Dedifferentiated amniotic fluid mesenchymal stem cell (primary cell): Measurements from ENCODE around the gene ATP2A2.
"Not testable (repeated sequence)": the region's sequence is repeated elsewhere in the genome, so short reads cannot be mapped to it uniquely, and the experiment has no call there.

ENCODE experiments used
- DNase-seq: peaks from one replicate; pipeline ENCODE4 v3.0.0-alpha.2; 2016; ENCODE audit errors: extremely low spot score

ATP2A2 gene

GRCh38 chr12:110280779-110281548 lies at the start of gene ATP2A2:
Gene ATP2A2, plus strand, starts transcription at chr12:110281247. Its CDS starts 543 bp downstream, at chr12:110281790.
- DNase-seq: peak; percentile 71

DNA sequence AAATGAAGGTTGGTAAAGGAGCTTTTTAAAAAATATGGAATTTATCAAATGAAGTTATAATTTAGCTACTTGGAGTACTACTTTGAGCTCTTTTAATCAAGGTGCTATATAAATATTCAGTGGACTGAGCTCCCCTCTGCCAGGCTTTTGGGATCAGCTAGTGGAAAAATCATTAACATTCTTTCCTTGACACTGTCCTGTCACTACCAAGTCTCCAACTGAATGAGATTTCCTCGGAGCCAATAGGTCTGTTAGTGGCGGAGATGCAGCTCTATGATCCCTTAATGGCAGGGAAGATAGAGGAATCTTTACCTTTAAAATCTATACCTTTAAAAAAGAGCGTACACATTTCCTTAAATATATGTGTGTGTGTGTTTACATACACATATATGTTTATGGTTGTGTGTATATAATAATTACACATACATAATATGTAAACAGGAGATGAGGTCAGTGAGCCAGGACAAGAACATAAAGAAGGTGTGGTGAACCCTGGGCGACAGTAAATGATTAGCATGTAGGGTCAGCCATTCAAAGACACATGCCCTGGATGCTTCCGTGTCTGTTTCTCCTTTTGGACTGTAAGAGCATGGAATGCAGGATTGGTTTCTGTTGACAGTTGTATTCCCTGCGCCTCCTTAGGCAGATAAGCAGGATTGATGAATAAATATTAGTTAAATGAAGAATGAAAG lies 47.7 kb upstream of the ATP2A2 start:
- no peak for DNase-seq

- DNase-seq: no peak
Measured at GRCh38 chr12:110234331-110234751, 46.7 kb upstream of the ATP2A2 start.

DNA sequence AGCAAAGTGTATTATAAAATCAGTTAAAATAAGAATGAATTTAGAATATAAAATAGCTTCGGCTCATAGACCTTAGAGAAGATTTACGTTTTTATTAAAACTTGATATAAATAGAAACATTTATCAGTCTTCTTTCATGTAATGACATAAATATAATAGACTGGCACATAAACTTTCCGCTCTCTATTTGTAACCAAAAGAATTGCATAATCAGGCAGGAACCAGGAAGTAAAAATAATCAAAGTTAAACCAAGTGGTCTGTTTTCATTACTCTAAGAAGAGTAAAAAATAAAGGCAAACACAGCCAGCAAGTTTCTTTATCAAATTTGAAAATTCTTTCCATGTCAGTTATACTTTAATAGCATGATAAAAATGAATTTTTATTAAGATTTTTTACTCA lies 46.3 kb upstream of the ATP2A2 start:
- no peak for DNase-seq

DNA sequence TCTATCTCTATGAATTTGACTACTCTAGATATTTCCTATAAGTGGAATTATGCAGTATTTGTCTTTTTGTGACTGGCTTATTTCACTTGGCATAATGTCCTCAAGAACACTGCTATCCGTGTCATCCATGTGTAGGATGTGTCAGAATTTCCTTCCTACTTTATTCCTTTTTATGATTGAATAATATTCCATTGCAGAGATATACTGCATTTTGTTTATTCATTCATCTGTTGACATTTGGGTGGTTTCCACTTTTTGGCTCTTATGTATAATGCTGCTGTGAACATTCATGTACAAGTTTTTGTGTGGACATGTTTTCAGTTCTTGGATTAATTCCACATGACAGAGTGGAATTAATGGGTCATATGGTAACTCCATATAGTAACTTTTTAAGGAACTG lies 45.7 kb upstream of the ATP2A2 start:
- no peak for DNase-seq

DNA sequence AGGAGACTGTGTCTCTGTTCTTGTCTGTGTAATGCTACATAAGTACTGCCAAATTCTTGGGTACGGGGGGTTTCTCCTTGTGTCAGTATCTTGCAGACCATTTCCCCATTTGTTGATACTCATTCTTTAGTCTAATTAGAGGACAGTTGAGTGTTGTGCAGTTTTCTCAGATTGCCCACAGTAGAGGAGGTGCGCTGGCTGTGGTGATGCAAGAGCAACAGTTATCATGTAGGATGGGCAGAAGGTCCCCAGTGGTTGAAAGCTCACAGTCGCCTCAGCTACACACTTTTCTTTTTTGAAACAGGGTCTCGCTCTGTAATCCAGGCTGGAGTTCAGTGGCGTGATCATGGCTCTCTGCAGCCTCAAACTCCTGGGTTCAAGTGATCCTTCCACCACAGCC lies 37.8 kb upstream of the ATP2A2 start:
- DNase-seq: no peak

GRCh38 chr12:110244372-110244771 lies 36.7 kb upstream of the ATP2A2 start:
- DNase-seq: no peak

DNA sequence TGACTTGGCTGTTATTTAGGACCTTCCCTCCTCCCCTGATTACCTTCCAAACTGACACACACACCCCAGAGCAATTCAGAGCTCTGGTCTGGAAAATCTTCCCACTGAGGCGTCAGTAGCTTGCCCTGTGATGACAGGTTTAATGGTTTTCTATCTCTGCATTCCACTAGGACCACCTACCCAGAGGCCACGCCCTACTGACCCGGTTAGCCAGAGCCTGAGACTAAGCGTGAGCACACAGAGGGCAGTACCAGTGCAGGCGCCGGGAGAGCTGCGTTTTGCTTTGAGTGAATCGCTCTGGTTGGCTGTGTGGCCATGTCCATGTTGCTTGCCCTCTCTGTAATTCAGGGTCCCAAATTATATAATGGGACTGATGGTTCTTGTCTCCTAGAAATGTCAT lies 36.2 kb upstream of the ATP2A2 start:
- DNase-seq: no peak

DNA sequence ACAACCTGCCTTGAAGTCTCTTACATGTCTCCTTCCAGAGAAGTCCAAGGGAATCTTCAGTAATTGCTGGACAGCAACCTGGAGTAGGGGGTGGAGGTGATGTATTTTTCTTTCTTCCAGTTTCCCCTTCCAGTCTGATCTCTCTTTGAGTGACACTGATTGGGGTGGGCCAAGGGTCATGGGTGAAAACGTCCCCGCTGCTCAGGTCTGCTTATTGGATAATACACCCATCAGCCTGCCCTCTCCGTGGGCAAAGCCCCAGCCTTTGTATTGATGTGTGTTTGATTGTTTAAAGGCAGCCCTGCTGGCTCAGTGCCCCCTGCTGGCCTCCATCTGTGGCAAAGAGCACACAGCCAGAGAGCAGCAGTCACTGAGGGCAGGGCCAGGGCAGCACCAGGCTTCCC lies 35.7 kb upstream of the ATP2A2 start:
- no peak for DNase-seq

DNA sequence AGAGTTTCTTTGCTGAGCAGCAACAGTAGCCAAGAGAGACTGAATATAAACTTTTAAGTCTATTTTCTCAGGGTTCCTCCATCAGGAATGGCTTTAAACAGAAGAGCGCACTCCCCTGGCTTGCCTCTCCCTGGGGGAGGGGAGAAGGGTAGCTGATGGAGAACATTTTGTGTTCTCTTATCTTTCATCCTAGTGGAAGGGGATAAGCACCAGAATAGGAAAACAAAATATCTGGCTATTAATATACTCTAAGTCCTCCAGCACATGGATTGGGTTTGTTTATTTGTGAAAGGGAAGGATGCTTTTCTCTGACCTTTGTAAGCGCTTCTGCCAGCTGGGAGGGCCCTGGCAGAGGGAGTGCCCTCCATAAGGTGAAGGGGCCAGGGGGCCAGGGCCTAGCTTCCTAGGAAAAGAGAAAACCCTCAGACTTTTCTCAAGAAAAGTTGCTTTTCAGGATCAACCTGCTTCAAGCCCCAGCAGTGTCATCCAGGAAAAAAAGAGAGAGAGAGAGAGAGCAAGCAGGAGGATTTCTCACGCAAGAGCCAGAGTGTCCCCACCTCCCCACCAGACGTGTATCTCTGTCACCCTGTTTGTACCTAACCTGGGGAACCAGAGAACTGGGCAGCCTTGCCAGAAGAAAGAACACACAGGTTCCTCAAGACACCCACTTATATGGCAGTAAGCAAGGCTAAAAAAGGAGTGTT lies 34.3 kb upstream of the ATP2A2 start:
- DNase-seq: no peak

DNA sequence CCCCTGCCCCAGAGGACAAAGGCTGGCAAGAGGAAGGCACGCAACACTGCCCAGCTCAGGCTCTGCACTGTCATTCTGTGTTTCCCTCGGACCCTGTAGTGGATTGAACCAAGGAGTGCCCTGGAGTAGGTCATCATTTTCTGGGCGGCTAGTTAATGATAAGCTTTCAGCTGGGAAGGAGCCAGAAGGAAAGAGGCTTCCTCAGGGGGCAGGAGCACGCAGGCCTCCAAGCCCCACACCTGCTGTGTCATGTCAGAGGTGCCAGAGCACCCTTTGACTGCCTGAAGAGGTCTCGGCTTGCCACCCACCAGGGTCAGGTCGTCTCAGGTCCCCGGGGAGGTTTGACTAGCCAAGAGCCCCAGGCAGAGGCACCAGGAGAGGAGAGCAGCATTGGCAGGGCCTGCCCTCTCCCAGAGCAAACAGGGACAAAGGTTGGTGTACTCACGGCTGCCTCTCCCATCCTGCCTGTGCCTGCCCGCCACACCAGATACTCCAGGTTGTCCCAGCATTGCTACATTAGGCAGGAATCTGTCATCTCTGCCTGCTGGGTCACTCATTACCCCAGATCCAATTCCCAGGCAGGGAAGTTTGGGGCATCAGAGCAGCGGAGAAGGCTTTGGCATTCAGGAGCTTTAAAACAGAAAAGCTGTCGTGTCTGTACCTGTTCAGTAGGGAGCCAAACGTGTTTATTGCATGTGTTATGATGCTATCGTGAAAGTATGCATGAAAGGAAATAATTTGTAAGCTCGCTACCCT lies 33.5 kb upstream of the ATP2A2 start:
- no peak for DNase-seq

GRCh38 chr12:110248096-110248447 lies 33.0 kb upstream of the ATP2A2 start:
- DNase-seq: no peak

- no peak for DNase-seq
Measured at GRCh38 chr12:110249105-110249504, 31.9 kb upstream of the ATP2A2 start.

DNA sequence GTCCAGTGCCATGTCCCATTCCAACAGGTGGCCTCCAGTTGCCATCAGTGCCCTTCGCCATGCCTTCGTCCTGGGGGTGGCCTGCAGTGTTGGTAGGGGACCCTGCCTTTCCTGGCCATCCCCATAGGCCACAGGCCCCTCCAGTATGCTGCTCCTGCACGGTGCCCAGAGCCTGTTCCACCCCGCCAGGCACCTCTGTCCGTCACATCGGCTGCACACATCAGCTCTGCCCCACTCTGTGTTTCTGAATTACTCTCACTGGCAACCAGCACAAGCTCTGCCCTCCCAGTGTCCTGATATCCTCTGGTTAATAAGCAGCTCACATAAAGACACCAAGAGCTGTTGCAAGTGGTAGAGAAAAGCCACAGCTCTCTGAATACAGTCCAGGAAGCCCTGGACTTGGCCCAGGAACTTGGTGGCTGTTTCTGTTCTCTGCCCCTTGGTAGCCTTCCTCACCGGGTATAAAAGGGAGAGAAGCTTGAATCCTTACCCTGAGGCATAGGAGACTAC lies 31.3 kb upstream of the ATP2A2 start:
- DNase-seq: no peak

- no peak for DNase-seq
Measured at GRCh38 chr12:110251381-110251780, 29.7 kb upstream of the ATP2A2 start.

DNA sequence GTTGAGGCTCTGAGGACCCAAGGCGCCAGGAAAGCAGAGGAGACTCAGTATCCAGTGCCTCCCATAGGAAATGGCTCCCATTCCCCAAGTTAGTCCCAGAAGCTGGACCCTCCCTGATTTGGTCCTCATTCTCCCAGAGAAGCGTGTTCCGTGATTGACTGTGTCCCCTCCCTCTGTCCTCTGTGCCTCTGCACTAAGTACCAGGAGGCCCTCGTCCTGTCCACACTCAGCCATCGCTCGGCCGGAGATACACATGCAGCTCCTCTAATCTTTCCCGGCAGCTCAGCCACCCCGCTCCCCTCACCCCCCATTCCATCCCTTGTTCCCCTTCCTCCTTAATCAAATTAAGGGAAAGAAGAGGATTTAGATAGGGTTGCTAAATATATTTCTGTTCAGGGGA lies 28.3 kb upstream of the ATP2A2 start:
- no peak for DNase-seq

DNA sequence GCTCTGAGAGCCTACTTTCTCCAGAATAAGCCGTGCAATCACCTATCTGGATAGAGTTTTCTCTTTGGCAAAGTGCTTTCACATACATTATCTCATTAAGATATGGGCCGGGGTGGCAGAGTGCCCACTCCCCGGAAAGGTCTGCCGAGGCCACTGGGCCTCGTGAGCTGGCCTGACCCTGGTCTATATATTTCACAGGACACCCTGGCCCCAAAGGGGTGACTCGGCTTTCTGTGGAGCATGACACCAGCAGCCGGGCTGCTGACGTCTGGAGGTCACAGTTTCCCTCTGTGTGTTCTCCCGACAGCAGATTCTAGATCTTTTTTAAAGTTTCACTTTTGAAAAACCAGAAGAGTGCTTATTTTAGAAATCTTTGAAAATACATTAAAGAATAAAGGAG lies 27.9 kb upstream of the ATP2A2 start:
- DNase-seq: no peak

GRCh38 chr12:110254971-110255540 lies 26.0 kb upstream of the ATP2A2 start:
- no peak for DNase-seq

- not testable (repeated sequence) for DNase-seq
Measured at GRCh38 chr12:110255890-110256456, 25.1 kb upstream of the ATP2A2 start.

- no peak for DNase-seq
Measured at GRCh38 chr12:110256780-110257431, 24.1 kb upstream of the ATP2A2 start.

- no peak for DNase-seq
Measured at GRCh38 chr12:110258466-110258865, 22.6 kb upstream of the ATP2A2 start.
